PC-9 (cell line): ENCODE data around the gene TSPEAR. TPM values are rescaled to one million over a fixed set of nuclear protein-coding genes. Genes with fewer than 3 reads are reported as not detected.
"Not testable (repeated sequence)": the region's sequence is repeated elsewhere in the genome, so short reads cannot be mapped to it uniquely, and the experiment has no call there.

Source experiments
- BruUV-seq: library from RNA; stranded (reverse); fragments of 400-500 nt; replicated peaks from 2 replicates; lab custom pipeline; 2021; lab: Mats Ljungman, UMichigan
- CTCF ChIA-PET: fragments of 300-600 bp; sonication (Branson Sonifier 250); formaldehyde crosslinking; loops from one replicate; lab custom pipeline; 2022; ENCODE audit warnings: antibody characterized with exemption; lab: Charles Lee
- POLR2A ChIA-PET: fragments of 300-600 bp; sonication (Branson Sonifier 250); formaldehyde crosslinking; loops from one replicate; lab custom pipeline; 2022; ENCODE audit warnings: antibody characterized with exemption; ENCODE audit not compliant: unreplicated experiment; lab: Charles Lee
- DNase-seq, 2 experiments: peaks; one replicate each; pipeline versions ENCODE4 v3.0.0 to v3.0.0-alpha.2; 2015 to 2022; ENCODE audit warnings: mixed read lengths in 1 of 2
- H2AFZ ChIP-seq: fragments of 200-600 bp; sonication (generic); 2 replicates; pipeline ENCODE4 v1.8.1; 2017; ENCODE audit warnings: antibody characterized with exemption
- H3F3A ChIP-seq: fragments of 200-600 bp; sonication (generic); 2 replicates; pipeline ENCODE4 v1.8.1; 2017; ENCODE audit warnings: antibody characterized with exemption, mild to moderate bottlenecking, low read depth; ENCODE audit not compliant: insufficient read depth
- H3K27ac ChIP-seq: fragments of 200-600 bp; sonication (generic); 2 replicates; pipeline ENCODE4 v1.6.1; 2016; ENCODE audit warnings: mixed run types
- H3K27me3 ChIP-seq: fragments of 200-600 bp; sonication (generic); 2 replicates; pipeline ENCODE4 v1.6.1; 2016; ENCODE audit warnings: low read depth, mixed run types; ENCODE audit not compliant: insufficient read depth
- H3K36me3 ChIP-seq: fragments of 200-600 bp; sonication (generic); 2 replicates; pipeline ENCODE4 v1.6.1; 2016; ENCODE audit warnings: low read depth, mixed run types
- H3K4me1 ChIP-seq: fragments of 200-600 bp; sonication (generic); replicated peaks from 2 replicates; pipeline ENCODE4 v1.6.1; 2016; ENCODE audit warnings: mixed run types; ENCODE audit not compliant: insufficient read depth
- H3K4me2 ChIP-seq: fragments of 200-600 bp; sonication (generic); 2 replicates; pipeline ENCODE4 v1.6.1; 2017; ENCODE audit warnings: mixed run types
- H3K4me3 ChIP-seq: fragments of 200-600 bp; sonication (generic); 2 replicates; pipeline ENCODE4 v1.6.1; 2016; ENCODE audit warnings: mixed run types
- H3K79me2 ChIP-seq: fragments of 200-600 bp; sonication (generic); 2 replicates; pipeline ENCODE4 v1.6.1; 2017; ENCODE audit warnings: low read depth, mixed run types
- H3K9me2 ChIP-seq: fragments of 200-600 bp; sonication (generic); 2 replicates; pipeline ENCODE4 v1.8.1; 2017; ENCODE audit warnings: mild to moderate bottlenecking; ENCODE audit not compliant: insufficient read depth
- H3K9me3 ChIP-seq: fragments of 200-600 bp; sonication (generic); 2 replicates; pipeline ENCODE4 v1.8.1; 2016; ENCODE audit warnings: low read depth; ENCODE audit not compliant: insufficient read depth
- H4K20me1 ChIP-seq: fragments of 200-600 bp; sonication (generic); 2 replicates; pipeline ENCODE4 v1.8.1; 2017; ENCODE audit not compliant: insufficient read depth
- EZH2 ChIP-seq: fragments of 200-600 bp; sonication (generic); IDR thresholded peaks from 2 replicates; pipeline ENCODE4 v1.8.0; 2017; ENCODE audit warnings: antibody characterized with exemption, low read depth
- intact Hi-C: fragments of 100-400 bp; cut with micrococcal nuclease; formaldehyde crosslinking; loops from one replicate; pipeline ENCODE4 v1.10.0; 2022; ENCODE audit not compliant: unreplicated experiment
- total RNA-seq: library from RNA; stranded (reverse); gene quantifications from 2 replicates; pipeline ENCODE4 v1.2.3, GENCODE V29; 2021
- TF ChIP-seq, protein P1 (sequence below): fragments of 200-600 bp; sonication (generic); conservative IDR thresholded peaks from 2 replicates; pipeline ENCODE4 v1.6.1; 2017; ENCODE audit warnings: mixed run types, antibody characterized with exemption, mild to moderate bottlenecking, moderate library complexity

The TSPEAR gene
- total RNA-seq, 1 experiment from 2014 or later, result not detected

DNA sequence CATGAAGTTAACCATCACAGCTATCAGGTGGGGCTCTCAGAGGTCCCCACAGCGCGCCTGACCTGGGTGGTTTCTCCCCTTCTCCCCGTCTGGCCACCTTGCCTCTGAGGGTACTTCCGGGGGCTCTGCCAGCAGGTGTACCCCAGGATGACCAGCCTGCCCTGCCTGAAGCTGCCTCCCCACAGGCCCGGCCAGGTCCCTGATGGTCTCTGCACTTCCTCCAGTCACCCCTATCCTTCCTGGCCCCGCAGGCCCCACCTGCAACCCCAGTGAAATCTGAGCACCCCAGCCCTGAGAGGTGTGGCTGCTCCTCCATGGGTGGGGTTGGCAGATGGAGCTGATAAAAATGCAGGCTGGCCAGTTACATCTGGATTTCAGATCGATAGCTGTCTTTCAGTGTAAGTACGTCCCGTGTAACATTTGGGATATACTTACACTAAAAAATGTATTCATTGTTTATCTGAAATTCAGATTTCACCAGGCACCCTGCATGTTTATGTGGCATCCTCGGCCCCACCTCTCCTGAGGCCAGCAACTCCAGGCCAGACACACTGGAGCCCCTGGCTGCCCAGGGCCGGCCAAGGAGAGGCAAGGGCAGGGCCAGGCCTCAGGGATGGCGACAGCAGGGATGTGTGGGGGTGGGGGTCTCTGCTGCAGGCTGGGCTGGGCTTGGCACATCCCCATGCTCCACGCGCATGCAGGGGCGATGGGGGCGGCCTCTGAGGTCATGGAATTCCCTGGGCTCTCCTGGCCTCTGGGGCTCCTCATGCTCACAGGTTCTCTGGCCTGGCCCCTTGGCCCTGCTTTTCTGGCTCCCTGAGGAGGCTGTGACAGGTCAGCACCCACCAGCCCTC lies 230.9 kb downstream of the TSPEAR start:
- TF ChIP-seq, protein P1, sequence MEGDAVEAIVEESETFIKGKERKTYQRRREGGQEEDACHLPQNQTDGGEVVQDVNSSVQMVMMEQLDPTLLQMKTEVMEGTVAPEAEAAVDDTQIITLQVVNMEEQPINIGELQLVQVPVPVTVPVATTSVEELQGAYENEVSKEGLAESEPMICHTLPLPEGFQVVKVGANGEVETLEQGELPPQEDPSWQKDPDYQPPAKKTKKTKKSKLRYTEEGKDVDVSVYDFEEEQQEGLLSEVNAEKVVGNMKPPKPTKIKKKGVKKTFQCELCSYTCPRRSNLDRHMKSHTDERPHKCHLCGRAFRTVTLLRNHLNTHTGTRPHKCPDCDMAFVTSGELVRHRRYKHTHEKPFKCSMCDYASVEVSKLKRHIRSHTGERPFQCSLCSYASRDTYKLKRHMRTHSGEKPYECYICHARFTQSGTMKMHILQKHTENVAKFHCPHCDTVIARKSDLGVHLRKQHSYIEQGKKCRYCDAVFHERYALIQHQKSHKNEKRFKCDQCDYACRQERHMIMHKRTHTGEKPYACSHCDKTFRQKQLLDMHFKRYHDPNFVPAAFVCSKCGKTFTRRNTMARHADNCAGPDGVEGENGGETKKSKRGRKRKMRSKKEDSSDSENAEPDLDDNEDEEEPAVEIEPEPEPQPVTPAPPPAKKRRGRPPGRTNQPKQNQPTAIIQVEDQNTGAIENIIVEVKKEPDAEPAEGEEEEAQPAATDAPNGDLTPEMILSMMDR, result no peak
- TF ChIP-seq EZH2, result no peak
- Histone ChIP-seq H3K27me3 (peaks cover 19% of the 10 kb centered on the region), H3K4me1 (no peaks in the 10 kb centered on the region), H4K20me1 (no peaks in the 10 kb centered on the region), H3K79me2 (no peaks in the 10 kb centered on the region), H3K36me3 (no peaks in the 10 kb centered on the region), H3K27ac (no peak overlapping the region), H3F3A (no peaks in the 10 kb centered on the region), H3K9me3 (no peaks in the 10 kb centered on the region; the same call in 1 of the 2 replicates), H3K9me2 (no peaks in the 10 kb centered on the region), H3K4me2 (no peak overlapping the region), H3K4me3 (no peak overlapping the region), H2AFZ (no peak overlapping the region)
- BruUV-seq, result no TSS peak
- intact Hi-C loops, result loop anchor here (10.0 kb wide), 1 partner anchor 666 kb away; no protein-coding TSS in a partner anchor
- no peak for DNase-seq
- POLR2A ChIA-PET, result no interaction called here
- CTCF ChIA-PET, result no interaction called here

DNA sequence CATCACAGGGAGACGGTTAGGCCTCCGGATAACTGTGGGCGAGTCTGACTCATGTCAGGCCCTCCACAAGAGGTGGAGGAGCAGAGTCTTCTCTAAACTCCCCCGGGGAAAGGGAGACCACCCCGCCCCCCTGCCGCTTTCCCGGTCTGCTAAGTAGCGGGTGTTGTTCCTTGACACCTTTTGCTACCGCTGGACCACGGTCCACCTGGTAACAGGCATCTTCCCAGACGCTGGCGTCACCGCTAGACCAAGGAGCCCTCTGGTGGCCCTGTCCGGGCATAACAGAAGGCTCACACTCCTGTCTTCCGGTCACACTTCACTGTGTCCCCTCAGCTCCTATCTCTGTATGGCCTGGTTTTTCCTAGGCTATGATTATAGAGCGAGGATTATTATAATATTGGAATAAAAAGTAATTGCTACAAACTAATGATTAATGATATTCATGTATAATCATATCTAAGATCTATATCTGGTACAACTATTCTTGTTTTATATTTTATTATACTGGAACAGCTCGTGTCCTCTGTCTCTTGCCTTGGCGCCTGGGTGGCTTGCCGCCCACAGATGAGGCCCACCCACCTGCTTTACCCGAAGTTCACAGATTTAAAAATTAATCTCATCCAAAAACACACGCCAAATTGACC lies 231.7 kb downstream of the TSPEAR start:
- BruUV-seq, H3K9me3 ChIP-seq, H2AFZ ChIP-seq, H3K27ac ChIP-seq, CTCF ChIA-PET, H3K9me2 ChIP-seq, H3K4me3 ChIP-seq, H4K20me1 ChIP-seq, H3F3A ChIP-seq, H3K4me1 ChIP-seq, H3K36me3 ChIP-seq, H3K79me2 ChIP-seq, H3K4me2 ChIP-seq, POLR2A ChIA-PET: not testable (repeated sequence)
- peaks cover 19% of the 10 kb centered on the region for H3K27me3 ChIP-seq
- intact Hi-C loops, result loop anchor here (10.0 kb wide), 1 partner anchor 665 kb away; no protein-coding TSS in a partner anchor
- DNase-seq, result peak in 1 of 2 experiments; percentile 43
- TF ChIP-seq, protein P1, result peak; percentile 65

DNA sequence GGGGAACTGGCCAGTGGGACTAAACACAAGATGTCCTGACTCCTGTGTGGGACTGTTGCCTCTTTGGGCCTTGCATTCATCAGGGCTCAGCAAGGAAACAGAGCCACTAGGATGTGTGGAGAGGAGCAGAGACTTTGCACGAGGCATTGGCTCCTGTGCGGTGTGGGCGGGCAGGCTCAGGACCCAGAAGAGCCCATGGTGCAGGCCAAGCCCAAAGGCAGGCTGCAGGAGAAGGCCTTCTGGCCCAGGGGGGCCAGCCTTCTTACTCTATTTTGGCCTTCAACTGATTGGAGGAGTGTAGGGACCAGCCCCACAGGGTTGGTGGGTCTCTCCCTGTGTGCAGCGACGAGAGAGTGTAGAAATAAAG lies 232.6 kb downstream of the TSPEAR start:
- TF ChIP-seq, protein P1, result no peak
- no peak for TF ChIP-seq EZH2
- Histone ChIP-seq H4K20me1 (no peaks in the 10 kb centered on the region), H3F3A (no peaks in the 10 kb centered on the region), H3K9me3 (no peaks in the 10 kb centered on the region; the same call in 1 of the 2 replicates), H3K4me2 (no peak overlapping the region), H3K27me3 (peaks cover 12% of the 10 kb centered on the region), H3K27ac (no peak overlapping the region), H3K4me1 (no peaks in the 10 kb centered on the region), H3K36me3 (no peaks in the 10 kb centered on the region), H3K9me2 (no peaks in the 10 kb centered on the region), H3K4me3 (no peak overlapping the region), H2AFZ (no peak overlapping the region), H3K79me2 (no peaks in the 10 kb centered on the region)
- no TSS peak for BruUV-seq
- no peak for DNase-seq
- intact Hi-C loops, result no loop called here
- CTCF ChIA-PET, result no interaction called here
- POLR2A ChIA-PET, result no interaction called here
